Thoracic aorta (tissue), 2 donors: Measurements from ENCODE around the gene KRCC1. TPM values are rescaled to one million over a fixed set of nuclear protein-coding genes. Genes with fewer than 3 reads are reported as not detected.
"Not testable (repeated sequence)": the region's sequence is repeated elsewhere in the genome, so short reads cannot be mapped to it uniquely, and the experiment has no call there.

Experiments used
- ATAC-seq: fragments of 150-250 bp; one replicate; pipeline ENCODE4 v1.8.0; 2017; ENCODE audit warnings: low read depth; ENCODE audit not compliant: insufficient number of reproducible peaks, low FRiP score
- DNase-seq: peaks from one replicate; pipeline ENCODE4 v3.0.0-alpha.2; 2020; ENCODE audit warnings: low spot score
- H3K27ac ChIP-seq, 2 donors: fragments of 200-600 bp; sonication (generic); 1 replicate in 1 of 2; 2 replicates in 1 of 2; pipeline ENCODE4 v1.5.1; 2016; ENCODE audit warnings: mild to moderate bottlenecking in 2 of 2, moderate library complexity in 2 of 2
- H3K27me3 ChIP-seq: fragments of 200-600 bp; sonication (generic); replicated peaks from 2 replicates; pipeline ENCODE4 v1.6.0; 2016; ENCODE audit warnings: mild to moderate bottlenecking; ENCODE audit not compliant: insufficient read depth
- H3K36me3 ChIP-seq: fragments of 200-600 bp; sonication (generic); one replicate; pipeline ENCODE4 v1.5.1; 2016
- H3K4me1 ChIP-seq, 2 donors: fragments of 200-600 bp; sonication (generic); 1 replicate in 1 of 2; 2 replicates in 1 of 2; pipeline versions ENCODE4 v1.5.1 to v1.6.0; 2016; ENCODE audit warnings: low read depth in 2 of 2, mild to moderate bottlenecking in 1 of 2; ENCODE audit not compliant: control insufficient read depth in 1 of 2
- H3K4me3 ChIP-seq: fragments of 200-600 bp; sonication (generic); 2 replicates; pipeline ENCODE4 v1.5.1; 2016; ENCODE audit warnings: mild to moderate bottlenecking
- H3K9me3 ChIP-seq: fragments of 200-600 bp; sonication (generic); 2 replicates; pipeline ENCODE4 v1.5.1; 2016
- CTCF ChIP-seq: fragments of 200-600 bp; sonication (generic); IDR thresholded peaks from one replicate; pipeline ENCODE4 v1.5.1; 2019; ENCODE audit warnings: antibody characterized with exemption
- total RNA-seq, 2 donors: library from RNA; depleted of rRNA; stranded (reverse); fragments of >200 nt; gene quantifications; one replicate each; pipeline versions ENCODE4 v1.1.0 to v1.2.3, GENCODE V29; 2016

KRCC1 gene
- total RNA-seq, 2 donors from 2014 or later, result 13.8 to 13.9 TPM

GRCh38 chr2:88049622-88050021 is 6.0 kb downstream of the KRCC1 start:
- Histone ChIP-seq H3K9me3 (no peaks in the 10 kb centered on the region), H3K27me3 (no peaks in the 10 kb centered on the region), H3K27ac (no peak overlapping the region), H3K4me1 (peaks cover 9 to 19% of the 10 kb centered on the region in 2 donors), H3K36me3 (no peaks in the 10 kb centered on the region), H3K4me3 (no peak overlapping the region)
- ATAC-seq (no peak), DNase-seq (no peak)
- no peak for TF ChIP-seq CTCF

GRCh38 chr2:88048541-88048940 is 7.0 kb downstream of the KRCC1 start:
- H3K27ac ChIP-seq, result no peak overlapping the region
- H3K4me1 ChIP-seq, result peaks cover under 1 to 9% of the 10 kb centered on the region in 2 donors
- DNase-seq (no peak), ATAC-seq (no peak)
- no peaks in the 10 kb centered on the region for H3K9me3 ChIP-seq
- H3K27me3 ChIP-seq, result no peaks in the 10 kb centered on the region
- no peaks in the 10 kb centered on the region for H3K36me3 ChIP-seq
- H3K4me3 ChIP-seq, result no peak overlapping the region
- TF ChIP-seq CTCF, result no peak

GRCh38 chr2:88045561-88045960 is 10.0 kb downstream of the KRCC1 start:
- H3K9me3 ChIP-seq, DNase-seq, ATAC-seq, H3K27ac ChIP-seq, H3K27me3 ChIP-seq, H3K36me3 ChIP-seq, H3K4me1 ChIP-seq, H3K4me3 ChIP-seq: not testable (repeated sequence)

- no peak for ATAC-seq
- no peak overlapping the region for H3K4me3 ChIP-seq
Observed at GRCh38 chr2:88042476-88042875, 13.1 kb downstream of the KRCC1 start.

GRCh38 chr2:88038263-88039105 is 17.1 kb downstream of the KRCC1 start:
- H3K36me3 ChIP-seq, result no peaks in the 10 kb centered on the region
- no peak overlapping the region for H3K4me3 ChIP-seq
- ATAC-seq (no peak), DNase-seq (no peak)
- H3K9me3 ChIP-seq, result no peaks in the 10 kb centered on the region
- no peaks in the 10 kb centered on the region for H3K27me3 ChIP-seq
- H3K4me1 ChIP-seq, result no peaks in the 10 kb centered on the region
- TF ChIP-seq CTCF, result no peak
- no peak overlapping the region for H3K27ac ChIP-seq

More at GRCh38 chr2:88042476-88042875, 13.1 kb downstream of the KRCC1 start:
- Histone ChIP-seq H3K4me1 (no peaks in the 10 kb centered on the region), H3K27ac (no peak overlapping the region), H3K9me3 (no peaks in the 10 kb centered on the region), H3K36me3 (no peaks in the 10 kb centered on the region), H3K27me3 (no peaks in the 10 kb centered on the region)
- no peak for TF ChIP-seq CTCF
- DNase-seq, result no peak
